Lung (tissue), 12 donors: ENCODE results near the gene TRAPPC12. TPM values are rescaled to one million over a fixed set of nuclear protein-coding genes. Genes with fewer than 3 reads are reported as not detected.

ENCODE experiments used
- ATAC-seq: fragments of 200-7000 bp; cut with Tn5 transposase; one replicate; pipeline ENCODE4 v1.9.1; 2020; ENCODE audit warnings: moderate number of reproducible peaks; ENCODE audit not compliant: insufficient read depth, low FRiP score
- DNase-seq, 3 donors: peaks; one replicate each; pipeline ENCODE4 v3.0.0-alpha.2; 2013 to 2017
- H3K27ac ChIP-seq, 2 donors: one replicate each; pipeline ENCODE4 v1.5.1; 2013; ENCODE audit warnings: mild to moderate bottlenecking in 2 of 2, moderate library complexity in 2 of 2, control low read depth in 1 of 2, inconsistent platforms in 1 of 2, low read depth in 1 of 2, low read length in 1 of 2
- H3K27me3 ChIP-seq, 3 donors: one replicate each; pipeline ENCODE4 v1.5.1; 2013; ENCODE audit warnings: low read length in 2 of 3; ENCODE audit not compliant: control insufficient read depth in 3 of 3, insufficient read depth in 3 of 3
- H3K36me3 ChIP-seq, 4 donors: one replicate each; pipeline ENCODE4 v1.5.1; 2013; ENCODE audit warnings: low read length in 4 of 4, mild to moderate bottlenecking in 1 of 4, moderate library complexity in 1 of 4; ENCODE audit not compliant: control insufficient read depth in 4 of 4, insufficient read depth in 4 of 4
- H3K4me1 ChIP-seq, 5 donors: one replicate each; pipeline ENCODE4 v1.5.1; 2013; ENCODE audit warnings: low read length in 5 of 5, mild to moderate bottlenecking in 2 of 5, moderate library complexity in 1 of 5; ENCODE audit not compliant: control insufficient read depth in 5 of 5, insufficient read depth in 5 of 5
- H3K4me3 ChIP-seq: one replicate; pipeline ENCODE4 v1.5.1; 2013; ENCODE audit warnings: mild to moderate bottlenecking, control low read depth, moderate library complexity
- H3K9ac ChIP-seq, 2 donors: one replicate each; pipeline ENCODE4 v1.5.1; 2013; ENCODE audit warnings: low read length in 2 of 2, control low read depth in 1 of 2; ENCODE audit not compliant: insufficient read depth in 1 of 2
- H3K9me3 ChIP-seq, 4 donors: one replicate each; pipeline ENCODE4 v1.5.1; 2013; ENCODE audit warnings: low read length in 3 of 4, mild to moderate bottlenecking in 1 of 4, moderate library complexity in 1 of 4; ENCODE audit not compliant: control insufficient read depth in 4 of 4, insufficient read depth in 3 of 4
- WGBS, 2 donors: extraction: QIAGEN DNeasy Blood & Tissue Kit; methylation state at CpG; one replicate each; pipeline ENCODE4 v1.1.7; 2013; 5-methylcytosine and 5-hydroxymethylcytosine counted together
- polyA plus RNA-seq, 2 donors: library from polyadenylated mRNA; stranded (reverse); fragments of 200-250 nt; gene quantifications; one replicate each; pipeline ENCODE4 v1.2.1, GENCODE V29; 2013
- total RNA-seq, 2 donors: library from RNA; depleted of rRNA in 1 of 2; stranded (reverse); fragments of >200 nt in 1 of 2; gene quantifications; one replicate each; pipeline ENCODE4 v1.2.1, GENCODE V29; 2014 to 2021
- TF ChIP-seq, protein P1 (sequence below): IDR thresholded peaks from 2 replicates; pipeline ENCODE4 v1.5.1; 2012; ENCODE audit warnings: mild to moderate bottlenecking; ENCODE audit errors: control extremely low read depth, extremely low read depth
- donor health status: control.
- donor health status: control.
- donor health status: Bipolar disorder and iron deficiency.
- donor health status: healthy.
- donor health status: DM: yes; HTN: yes; CAD: no.

The TRAPPC12 gene
- total and polyA plus RNA-seq, 4 donors: 49.9 to 117 (median 91.0) TPM

DNA sequence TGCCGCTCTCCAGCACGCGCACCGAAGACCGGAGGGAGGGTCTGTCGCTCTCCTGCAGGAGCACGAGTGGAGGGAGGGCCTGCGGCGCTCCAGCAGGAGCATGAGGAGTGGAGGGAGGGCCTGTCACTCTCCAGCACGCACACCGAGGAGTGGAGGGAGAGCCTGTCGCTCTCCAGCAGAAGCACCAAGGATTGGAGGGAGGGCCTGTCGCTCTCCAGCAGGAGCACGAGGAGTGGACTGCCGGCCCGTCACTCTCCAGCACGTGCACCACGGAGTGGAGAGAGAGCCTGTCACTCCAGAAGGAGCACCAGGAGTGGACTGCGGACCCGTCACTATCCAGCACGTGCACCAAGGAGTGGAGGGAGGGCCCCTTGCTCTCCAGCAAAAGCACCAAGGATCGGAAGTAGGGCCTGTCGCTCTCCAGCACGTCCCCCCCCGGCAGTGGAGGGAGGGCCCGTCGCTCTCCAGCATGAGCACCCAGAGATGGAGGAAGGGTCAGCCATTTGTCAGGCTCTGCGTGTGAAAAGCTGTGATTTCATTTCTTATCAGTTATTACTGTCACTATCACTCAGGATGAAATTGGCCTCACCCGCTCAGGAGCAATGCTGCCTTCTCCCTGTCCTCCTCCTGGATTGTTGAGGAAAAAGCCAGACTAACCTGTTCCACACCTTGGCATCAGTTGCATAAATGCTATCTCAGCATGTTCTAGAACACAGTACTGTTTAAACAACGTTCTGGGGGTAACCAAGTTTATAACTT lies 103.9 kb downstream of the TRAPPC12 start:
- H3K36me3 ChIP-seq: peaks cover 0 to 31% (median 8%) of the 10 kb centered on the region in 4 donors
- WGBS, 2 donors: 65 to 79% methylated on average over 30 of the region's 30 CpGs

DNA sequence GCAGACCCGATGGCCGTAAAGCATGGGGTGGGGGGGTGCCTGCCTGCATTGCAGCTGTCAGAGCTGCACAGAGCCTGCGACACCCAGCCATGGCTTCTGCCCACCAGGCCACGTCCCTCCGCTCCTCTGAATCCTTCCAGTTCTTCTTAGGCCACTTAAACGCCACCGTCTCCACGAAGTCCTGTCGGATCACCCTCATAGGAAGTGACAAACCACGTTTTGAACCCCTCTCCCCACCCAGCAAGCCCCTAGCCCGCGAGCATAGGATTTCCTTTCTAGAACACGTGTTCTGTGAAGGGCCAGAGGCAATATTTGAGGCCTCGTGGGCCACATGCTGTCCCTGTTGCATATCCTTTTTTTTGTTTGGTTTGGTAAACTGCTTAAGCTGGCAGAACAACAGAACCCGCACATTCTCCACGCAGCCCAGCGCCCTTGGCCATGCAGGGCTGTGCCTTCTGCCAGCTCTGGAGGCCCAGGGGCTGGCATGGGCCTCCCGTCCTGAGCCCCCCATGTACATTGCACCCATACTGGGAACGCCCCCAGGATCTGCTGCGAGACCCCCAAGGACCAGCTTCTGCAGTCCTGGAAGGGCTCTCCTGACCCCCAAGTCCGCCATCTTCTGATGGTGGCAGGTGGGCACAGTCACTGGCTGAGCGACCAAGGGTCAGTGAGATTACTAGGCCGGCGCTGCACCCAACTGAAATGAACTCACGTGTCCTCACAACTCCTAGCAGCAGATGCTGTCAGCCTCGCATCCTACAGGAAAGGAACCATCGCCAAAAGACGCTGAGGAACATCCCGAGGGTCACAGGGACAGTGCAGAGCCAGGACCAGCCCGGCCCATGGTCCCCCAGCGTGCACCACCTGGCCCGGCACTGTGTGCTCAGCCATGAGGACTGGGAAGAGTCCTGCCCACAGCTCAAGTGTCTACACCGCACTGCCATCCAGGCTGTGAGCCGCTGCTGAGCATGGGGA lies 104.8 kb downstream of the TRAPPC12 start:
- Histone ChIP-seq H3K4me1 (peaks cover 0 to 4% (median 0%) of the 10 kb centered on the region in 5 donors), H3K27ac (no peak overlapping the region), H3K27me3 (no peaks in the 10 kb centered on the region), H3K9ac (no peak overlapping the region), H3K36me3 (peaks cover 0 to 23% (median 6%) of the 10 kb centered on the region in 4 donors), H3K4me3 (no peak overlapping the region), H3K9me3 (no peaks in the 10 kb centered on the region)
- DNase-seq (no peak), ATAC-seq (no peak)
- WGBS, 2 donors: 93 to 94% methylated on average over 34 of the region's 34 CpGs
- TF ChIP-seq, protein P1, sequence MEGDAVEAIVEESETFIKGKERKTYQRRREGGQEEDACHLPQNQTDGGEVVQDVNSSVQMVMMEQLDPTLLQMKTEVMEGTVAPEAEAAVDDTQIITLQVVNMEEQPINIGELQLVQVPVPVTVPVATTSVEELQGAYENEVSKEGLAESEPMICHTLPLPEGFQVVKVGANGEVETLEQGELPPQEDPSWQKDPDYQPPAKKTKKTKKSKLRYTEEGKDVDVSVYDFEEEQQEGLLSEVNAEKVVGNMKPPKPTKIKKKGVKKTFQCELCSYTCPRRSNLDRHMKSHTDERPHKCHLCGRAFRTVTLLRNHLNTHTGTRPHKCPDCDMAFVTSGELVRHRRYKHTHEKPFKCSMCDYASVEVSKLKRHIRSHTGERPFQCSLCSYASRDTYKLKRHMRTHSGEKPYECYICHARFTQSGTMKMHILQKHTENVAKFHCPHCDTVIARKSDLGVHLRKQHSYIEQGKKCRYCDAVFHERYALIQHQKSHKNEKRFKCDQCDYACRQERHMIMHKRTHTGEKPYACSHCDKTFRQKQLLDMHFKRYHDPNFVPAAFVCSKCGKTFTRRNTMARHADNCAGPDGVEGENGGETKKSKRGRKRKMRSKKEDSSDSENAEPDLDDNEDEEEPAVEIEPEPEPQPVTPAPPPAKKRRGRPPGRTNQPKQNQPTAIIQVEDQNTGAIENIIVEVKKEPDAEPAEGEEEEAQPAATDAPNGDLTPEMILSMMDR: no peak

More for the DNA sequence above, 103.9 kb downstream of the TRAPPC12 start:
- H3K9ac ChIP-seq: no peak overlapping the region
- no peaks in the 10 kb centered on the region for H3K27me3 ChIP-seq
- TF ChIP-seq, protein P1: no peak
- no peaks in the 10 kb centered on the region for H3K9me3 ChIP-seq
- H3K27ac ChIP-seq: no peak overlapping the region
- peak; percentile 66 to 98 (median 95) for DNase-seq
- no peak overlapping the region for H3K4me3 ChIP-seq
- H3K4me1 ChIP-seq: peaks cover 0 to 4% (median 0%) of the 10 kb centered on the region in 5 donors
- peak; percentile 93 for ATAC-seq

DNA sequence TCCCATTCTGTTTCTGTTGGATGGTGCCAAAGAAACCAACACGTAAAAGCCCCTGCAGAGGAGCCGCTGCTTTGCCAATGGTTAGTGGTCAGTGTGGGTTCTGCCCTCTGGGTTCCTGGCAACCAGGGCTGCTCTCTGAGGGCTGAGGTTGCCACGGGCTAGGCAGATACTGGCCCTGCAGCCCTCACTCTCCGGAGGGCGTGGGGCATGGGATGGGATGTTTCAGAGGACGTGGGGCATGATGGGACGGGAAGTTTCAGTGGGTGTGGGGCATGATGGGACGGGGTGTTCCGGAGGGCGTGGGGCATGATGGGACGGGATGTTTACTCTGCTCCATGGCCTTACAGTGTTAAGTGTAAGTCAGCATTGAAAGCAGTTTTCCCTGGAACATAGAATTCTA lies 105.7 kb downstream of the TRAPPC12 start:
- no peak overlapping the region for H3K27ac ChIP-seq
- no peak overlapping the region for H3K4me3 ChIP-seq
- H3K27me3 ChIP-seq: no peaks in the 10 kb centered on the region
- 87 to 94% methylated on average over 11 of the region's 11 CpGs for whole genome bisulfite sequencing, 2 donors
- DNase-seq (no peak), ATAC-seq (no peak)
- TF ChIP-seq, protein P1: no peak
- H3K36me3 ChIP-seq: peaks cover 0 to 16% (median 3%) of the 10 kb centered on the region in 4 donors
- peaks cover 0 to 4% (median 0%) of the 10 kb centered on the region in 5 donors for H3K4me1 ChIP-seq
- H3K9ac ChIP-seq: no peak overlapping the region
- H3K9me3 ChIP-seq: no peaks in the 10 kb centered on the region
